Esophagus muscularis mucosa (tissue), 4 donors: ENCODE measurements around the gene LRMDA. TPM values are rescaled to one million over a fixed set of nuclear protein-coding genes. Genes with fewer than 3 reads are reported as not detected.

Experiments used
- DNase-seq: peaks from one replicate; pipeline ENCODE4 v3.0.0-alpha.2; 2017; ENCODE audit errors: extremely low spot score
- H3K27ac ChIP-seq, 4 donors: fragments of 200-600 bp; sonication (generic); replicated peaks in 1 of 4; 1 replicate in 3 of 4; 2 replicates in 1 of 4; pipeline ENCODE4 v1.5.1; 2016 to 2019; ENCODE audit warnings: mild to moderate bottlenecking in 1 of 4
- H3K27me3 ChIP-seq, 4 donors: fragments of 200-600 bp; sonication (generic); one replicate each; pipeline versions ENCODE4 v1.5.1 to v1.6.0; 2016 to 2019
- H3K36me3 ChIP-seq, 4 donors: fragments of 200-600 bp; sonication (generic); one replicate each; pipeline ENCODE4 v1.5.1; 2016 to 2019
- H3K4me1 ChIP-seq, 4 donors: fragments of 200-600 bp; sonication (generic); one replicate each; pipeline ENCODE4 v1.5.1; 2016 to 2019
- H3K4me3 ChIP-seq, 4 donors: fragments of 200-600 bp; sonication (generic); 1 replicate in 2 of 4; 2 replicates in 2 of 4; pipeline ENCODE4 v1.5.1; 2016 to 2019; ENCODE audit warnings: mild to moderate bottlenecking in 4 of 4, moderate library complexity in 1 of 4
- H3K9me3 ChIP-seq, 4 donors: fragments of 200-600 bp; sonication (generic); 1 replicate in 3 of 4; 2 replicates in 1 of 4; pipeline ENCODE4 v1.5.1; 2016 to 2019
- EP300 ChIP-seq: sonication (generic); formaldehyde crosslinking; IDR thresholded peaks from one replicate; pipeline ENCODE4 v1.6.1; 2017; ENCODE audit warnings: antibody characterized with exemption
- POLR2A ChIP-seq: fragments of 450-650 bp; IDR thresholded peaks from one replicate; pipeline ENCODE4 v1.6.1; 2017; ENCODE audit warnings: antibody characterized with exemption, moderate library complexity, mild to moderate bottlenecking, low read depth
- POLR2AphosphoS5 ChIP-seq, 2 donors: sonication (generic); formaldehyde crosslinking; IDR thresholded peaks; one replicate each; pipeline ENCODE4 v1.6.1; 2017; ENCODE audit warnings: antibody characterized with exemption in 2 of 2
- WGBS: methylation state at CpG from one replicate; pipeline ENCODE4 v1.1.5; 2018; 5-methylcytosine and 5-hydroxymethylcytosine counted together
- intact Hi-C: fragments of 100-400 bp; cut with DNase I; formaldehyde crosslinking; loops from one replicate; pipeline ENCODE4 v1.15.1; 2023
- total RNA-seq, 4 donors: library from RNA; depleted of rRNA; stranded (reverse); fragments of >200 nt; gene quantifications; one replicate each; pipeline versions ENCODE4 v1.1.0 to v1.2.1, GENCODE V29; 2016
- TF ChIP-seq, protein P1 (sequence below), 3 experiments: fragments of 200-600 bp in 2 of 3; fragments of 450-650 bp in 1 of 3; sonication (generic) in 2 of 3; IDR thresholded peaks; one replicate each; pipeline ENCODE4 v1.5.1; 2017 to 2019; ENCODE audit warnings: antibody characterized with exemption in 3 of 3, mild to moderate bottlenecking in 2 of 3, moderate library complexity in 1 of 3

Gene LRMDA
- total RNA-seq, 4 donors from 2014 or later, result 14.3 to 34.9 (median 26.5) TPM

- H3K4me1 ChIP-seq, result no peaks in the 10 kb centered on the region
- WGBS, result 81% methylated on average over 3 of the region's 5 CpGs
- no peak overlapping the region for H3K27ac ChIP-seq
- H3K27me3 ChIP-seq, result no peaks in the 10 kb centered on the region
- TF ChIP-seq, protein P1, sequence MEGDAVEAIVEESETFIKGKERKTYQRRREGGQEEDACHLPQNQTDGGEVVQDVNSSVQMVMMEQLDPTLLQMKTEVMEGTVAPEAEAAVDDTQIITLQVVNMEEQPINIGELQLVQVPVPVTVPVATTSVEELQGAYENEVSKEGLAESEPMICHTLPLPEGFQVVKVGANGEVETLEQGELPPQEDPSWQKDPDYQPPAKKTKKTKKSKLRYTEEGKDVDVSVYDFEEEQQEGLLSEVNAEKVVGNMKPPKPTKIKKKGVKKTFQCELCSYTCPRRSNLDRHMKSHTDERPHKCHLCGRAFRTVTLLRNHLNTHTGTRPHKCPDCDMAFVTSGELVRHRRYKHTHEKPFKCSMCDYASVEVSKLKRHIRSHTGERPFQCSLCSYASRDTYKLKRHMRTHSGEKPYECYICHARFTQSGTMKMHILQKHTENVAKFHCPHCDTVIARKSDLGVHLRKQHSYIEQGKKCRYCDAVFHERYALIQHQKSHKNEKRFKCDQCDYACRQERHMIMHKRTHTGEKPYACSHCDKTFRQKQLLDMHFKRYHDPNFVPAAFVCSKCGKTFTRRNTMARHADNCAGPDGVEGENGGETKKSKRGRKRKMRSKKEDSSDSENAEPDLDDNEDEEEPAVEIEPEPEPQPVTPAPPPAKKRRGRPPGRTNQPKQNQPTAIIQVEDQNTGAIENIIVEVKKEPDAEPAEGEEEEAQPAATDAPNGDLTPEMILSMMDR (IDR thresholded peaks at IDR 0.05), result no peak
- no peak for TF ChIP-seq POLR2A
- TF ChIP-seq POLR2AphosphoS5 (IDR thresholded peaks at IDR 0.05), result no peak
- no peak for TF ChIP-seq EP300
- intact Hi-C loops, result no loop called here
- no peaks in the 10 kb centered on the region for H3K36me3 ChIP-seq
- H3K4me3 ChIP-seq, result no peak overlapping the region
- H3K9me3 ChIP-seq, result no peaks in the 10 kb centered on the region
- DNase-seq, result no peak
Observed at GRCh38 chr10:75884808-75885207, 453.4 kb downstream of the LRMDA start.

DNA sequence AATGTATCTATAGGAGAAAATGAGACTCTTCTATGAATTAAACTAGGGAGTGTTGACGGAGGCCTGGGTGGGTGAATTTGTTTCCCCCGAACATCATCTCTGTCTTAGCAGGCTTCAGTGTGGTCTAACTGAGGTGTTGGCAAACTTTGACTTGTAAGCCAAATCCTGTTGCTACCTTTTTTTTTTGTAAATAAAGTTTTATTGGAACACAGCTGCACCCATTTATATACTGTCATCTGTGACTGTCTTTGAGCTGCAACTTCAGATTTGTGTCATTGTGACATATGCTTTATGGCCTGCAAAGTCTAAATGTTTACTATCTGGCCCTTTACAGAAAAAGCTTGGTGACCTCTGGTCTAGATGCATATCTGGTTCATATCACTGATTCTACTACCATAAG, 455.9 kb downstream of the LRMDA start:
- no peaks in the 10 kb centered on the region for H3K4me1 ChIP-seq
- TF ChIP-seq EP300, result no peak
- TF ChIP-seq, protein P1 (IDR thresholded peaks at IDR 0.05), result no peak
- no peak for TF ChIP-seq POLR2A
- TF ChIP-seq POLR2AphosphoS5 (IDR thresholded peaks at IDR 0.05), result no peak
- H3K36me3 ChIP-seq, result no peaks in the 10 kb centered on the region
- no peak for DNase-seq
- no peak overlapping the region for H3K4me3 ChIP-seq
- H3K27ac ChIP-seq, result no peak overlapping the region
- 100% methylated on average over 2 of the region's 2 CpGs for WGBS
- intact Hi-C loops, result no loop called here
- no peaks in the 10 kb centered on the region for H3K9me3 ChIP-seq
- H3K27me3 ChIP-seq, result no peaks in the 10 kb centered on the region

- intact Hi-C loops, result no loop called here
- H3K4me3 ChIP-seq, result no peak overlapping the region
- no peaks in the 10 kb centered on the region for H3K9me3 ChIP-seq
- no peaks in the 10 kb centered on the region for H3K4me1 ChIP-seq
- no peaks in the 10 kb centered on the region for H3K36me3 ChIP-seq
- no peak overlapping the region for H3K27ac ChIP-seq
- no peak for DNase-seq
- TF ChIP-seq EP300 (no peak), POLR2AphosphoS5 (IDR thresholded peaks at IDR 0.05) (no peak), POLR2A (no peak)
- TF ChIP-seq, protein P1 (IDR thresholded peaks at IDR 0.05), result no peak
- no peaks in the 10 kb centered on the region for H3K27me3 ChIP-seq
- WGBS, result 89% methylated on average over 11 of the region's 11 CpGs
Observed at GRCh38 chr10:75887992-75888680, 456.7 kb downstream of the LRMDA start.

DNA sequence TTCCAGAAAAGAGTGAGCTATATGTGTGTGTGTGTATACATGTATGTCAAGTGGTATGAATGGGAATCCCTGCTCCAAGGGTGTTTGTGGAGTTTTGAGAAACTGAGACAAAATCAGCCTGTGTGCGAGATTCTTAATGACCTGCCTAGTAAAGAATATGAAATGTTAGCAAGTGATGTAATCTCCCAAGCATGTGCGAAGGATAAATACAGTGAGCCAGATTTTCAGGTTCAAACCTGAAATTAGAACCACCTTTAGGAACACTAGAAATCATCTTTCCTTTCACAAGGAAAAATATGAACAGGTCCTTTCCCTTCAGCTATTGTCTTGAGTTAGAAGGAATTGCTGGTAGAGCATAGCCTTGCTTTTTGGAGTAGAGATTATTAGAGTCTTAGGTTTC, 457.6 kb downstream of the LRMDA start:
- intact Hi-C loops, result no loop called here
- H3K36me3 ChIP-seq, result no peaks in the 10 kb centered on the region
- no peak overlapping the region for H3K4me3 ChIP-seq
- H3K9me3 ChIP-seq, result no peaks in the 10 kb centered on the region
- H3K27ac ChIP-seq, result no peak overlapping the region
- H3K4me1 ChIP-seq, result no peaks in the 10 kb centered on the region
- TF ChIP-seq, protein P1 (IDR thresholded peaks at IDR 0.05), result no peak
- TF ChIP-seq POLR2AphosphoS5 (IDR thresholded peaks at IDR 0.05), result no peak
- TF ChIP-seq POLR2A, result no peak
- no peak for TF ChIP-seq EP300
- H3K27me3 ChIP-seq, result no peaks in the 10 kb centered on the region
- DNase-seq, result no peak
- WGBS, result 98% methylated on average over 2 of the region's 2 CpGs

DNA sequence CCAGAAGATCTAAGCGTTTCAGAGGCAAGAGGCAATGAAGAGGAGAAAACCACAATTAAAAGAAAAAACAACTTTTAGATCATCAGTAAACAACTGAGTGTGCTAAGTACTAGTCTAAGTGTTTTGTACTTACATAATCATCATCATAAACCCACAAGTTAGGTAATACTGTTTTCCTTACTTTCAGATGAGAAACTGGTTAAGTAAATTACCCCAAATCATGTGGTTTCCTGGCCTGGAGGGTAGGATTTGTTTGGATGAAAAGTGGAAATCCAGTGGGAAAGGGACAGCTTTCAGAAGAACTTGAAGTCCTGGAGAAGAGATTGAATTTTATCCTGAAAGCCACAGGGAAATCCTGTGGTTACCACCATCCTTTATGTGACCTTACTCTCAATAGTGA, 463.3 kb downstream of the LRMDA start:
- no peak overlapping the region for H3K4me3 ChIP-seq

More for the DNA sequence above, 463.3 kb downstream of the LRMDA start:
- intact Hi-C loops, result no loop called here
- Histone ChIP-seq H3K9me3 (no peaks in the 10 kb centered on the region), H3K36me3 (no peaks in the 10 kb centered on the region), H3K4me1 (no peaks in the 10 kb centered on the region), H3K27ac (no peak overlapping the region), H3K27me3 (no peaks in the 10 kb centered on the region)
- DNase-seq, result no peak
- TF ChIP-seq POLR2AphosphoS5 (IDR thresholded peaks at IDR 0.05), result no peak
- TF ChIP-seq, protein P1 (IDR thresholded peaks at IDR 0.05), result no peak
- no peak for TF ChIP-seq EP300
- no peak for TF ChIP-seq POLR2A
- 94% methylated on average over 1 of the region's 1 CpG for WGBS
